Activated naive CD4-positive, alpha-beta T cell treated with anti-CD3 and anti-CD28 coated beads, Interleukin-2, amount 10 ng/mL, durations not matched to agents 7 days and 5 days (primary cell): ENCODE results near the gene PLEKHA8.

ENCODE experiments used
- CTCF ChIA-PET: fragments of 350-600 bp; sonication (Branson Sonifier 250); formaldehyde crosslinking; loops from one replicate; lab custom pipeline; 2021; ENCODE audit warnings: antibody characterized with exemption; lab: Charles Lee
- DNase-seq: peaks from one replicate; pipeline ENCODE4 v3.0.0-alpha.2; 2020
- H3K27ac Mint-ChIP-seq: one replicate; pipeline ENCODE4 v1.8.0; 2021; ENCODE audit warnings: mild to moderate bottlenecking, moderate library complexity, mixed read lengths
- H3K27me3 Mint-ChIP-seq: one replicate; pipeline ENCODE4 v1.8.0; 2021; ENCODE audit warnings: mild to moderate bottlenecking, mixed read lengths
- H3K36me3 Mint-ChIP-seq: one replicate; pipeline ENCODE4 v1.8.0; 2021; ENCODE audit warnings: mixed read lengths
- H3K4me1 Mint-ChIP-seq: one replicate; pipeline ENCODE4 v1.8.0; 2021; ENCODE audit warnings: mixed read lengths
- H3K4me3 Mint-ChIP-seq: one replicate; pipeline ENCODE4 v1.8.0; 2021; ENCODE audit warnings: mild to moderate bottlenecking, moderate library complexity, mixed read lengths
- H3K9me3 Mint-ChIP-seq: one replicate; pipeline ENCODE4 v1.8.0; 2021; ENCODE audit warnings: mixed read lengths

Gene PLEKHA8

DNA sequence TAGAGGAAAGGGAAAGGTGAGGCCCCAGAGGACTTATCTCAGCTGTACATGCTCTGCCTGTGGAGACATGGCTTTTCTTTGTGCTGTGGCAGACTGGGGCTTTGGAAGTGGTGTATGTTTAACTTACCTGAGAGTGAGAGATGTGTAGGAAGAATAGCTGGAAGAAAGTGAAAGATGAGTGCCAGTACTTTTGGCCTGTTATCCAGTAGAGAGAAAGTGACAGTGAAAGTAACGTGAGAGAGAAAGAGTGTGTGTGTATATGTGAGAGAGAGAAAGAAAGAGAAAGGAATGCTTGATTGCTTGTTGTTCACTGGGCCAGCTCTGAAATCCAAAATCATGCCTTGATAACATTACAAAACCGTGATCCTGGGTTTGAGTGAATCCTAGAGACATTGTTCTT, 132.1 kb downstream of the PLEKHA8 start:
- H3K36me3 Mint-ChIP-seq = no peaks in the 10 kb centered on the region
- no peak for DNase-seq
- H3K27me3 Mint-ChIP-seq = peaks cover 3% of the 10 kb centered on the region
- peak overlapping the region; percentile 2 for H3K27ac Mint-ChIP-seq
- CTCF ChIA-PET = interaction anchor here (0.9 to 1.2 kb wide), 2 partner anchors 13 to 16 kb away, joined by 3 read pairs; no protein-coding TSS in a partner anchor
- H3K4me1 Mint-ChIP-seq = peaks cover 77% of the 10 kb centered on the region
- H3K9me3 Mint-ChIP-seq = no peaks in the 10 kb centered on the region
- H3K4me3 Mint-ChIP-seq = no peak overlapping the region

DNA sequence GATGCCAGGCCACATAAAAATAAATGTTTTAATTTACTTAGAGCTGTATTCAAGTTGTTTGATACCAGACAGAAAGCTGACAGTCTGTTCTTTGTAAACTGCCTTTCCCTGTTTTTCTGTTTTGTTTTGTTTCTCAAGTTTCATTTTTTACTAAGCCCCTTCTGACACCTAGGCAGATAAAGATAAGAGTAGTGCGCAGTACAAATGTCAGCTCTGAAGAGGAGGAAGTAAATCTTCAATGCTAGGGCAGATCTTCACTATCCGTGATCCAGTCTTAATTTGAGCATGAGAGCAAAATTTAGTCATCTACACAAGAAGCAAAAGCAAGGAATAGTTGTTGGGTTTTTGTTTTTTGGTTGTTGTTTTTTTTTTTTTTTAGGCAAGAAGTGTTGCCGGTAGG, 133.9 kb downstream of the PLEKHA8 start:
- H3K27me3 Mint-ChIP-seq = peaks cover 12% of the 10 kb centered on the region
- no peak overlapping the region for H3K4me3 Mint-ChIP-seq
- H3K4me1 Mint-ChIP-seq = peaks cover 64% of the 10 kb centered on the region
- no peaks in the 10 kb centered on the region for H3K36me3 Mint-ChIP-seq
- CTCF ChIA-PET = interaction anchor here (0.8 to 3.0 kb wide), 7 partner anchors 13 to 402 kb away, joined by 3 to 12 read pairs (median 4); partner anchors contain the start of gene MTURN
- no peak for DNase-seq
- H3K27ac Mint-ChIP-seq = peak overlapping the region; percentile 34
- no peaks in the 10 kb centered on the region for H3K9me3 Mint-ChIP-seq

DNA sequence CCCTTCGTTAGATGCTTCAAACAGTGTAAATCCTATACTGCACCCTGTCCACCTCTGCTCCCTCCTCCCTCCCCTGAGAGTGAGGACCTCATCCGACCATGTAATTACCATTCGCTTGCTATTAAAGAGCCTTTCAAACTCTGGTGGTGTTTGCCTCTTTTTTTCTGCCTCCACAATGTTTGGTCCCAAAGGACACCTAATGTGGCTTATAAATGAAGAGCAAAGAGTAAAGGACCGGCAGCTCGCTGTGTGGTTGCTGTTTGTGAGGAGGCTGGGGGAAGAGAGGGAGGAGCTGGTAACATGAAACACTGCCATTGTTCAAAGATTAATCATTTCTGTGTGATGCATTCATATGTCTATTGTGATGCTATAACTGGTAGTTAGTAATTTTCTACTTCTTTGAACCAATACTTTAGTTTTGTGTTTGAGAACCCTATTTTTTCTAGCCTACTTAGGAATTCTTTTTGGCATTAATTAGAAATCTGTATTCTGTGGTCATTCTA, 134.5 kb downstream of the PLEKHA8 start:
- Mint-ChIP-seq H3K36me3 (no peaks in the 10 kb centered on the region), H3K27me3 (peaks cover 14% of the 10 kb centered on the region), H3K27ac (peak overlapping the region; percentile 34), H3K9me3 (no peaks in the 10 kb centered on the region), H3K4me1 (peaks cover 58% of the 10 kb centered on the region), H3K4me3 (peak overlapping the region; percentile 4)
- CTCF ChIA-PET = interaction anchor here (1.0 to 3.0 kb wide), 6 partner anchors 14 to 401 kb away, joined by 3 to 12 read pairs (median 6); partner anchors contain the start of gene MTURN
- DNase-seq = no peak

DNA sequence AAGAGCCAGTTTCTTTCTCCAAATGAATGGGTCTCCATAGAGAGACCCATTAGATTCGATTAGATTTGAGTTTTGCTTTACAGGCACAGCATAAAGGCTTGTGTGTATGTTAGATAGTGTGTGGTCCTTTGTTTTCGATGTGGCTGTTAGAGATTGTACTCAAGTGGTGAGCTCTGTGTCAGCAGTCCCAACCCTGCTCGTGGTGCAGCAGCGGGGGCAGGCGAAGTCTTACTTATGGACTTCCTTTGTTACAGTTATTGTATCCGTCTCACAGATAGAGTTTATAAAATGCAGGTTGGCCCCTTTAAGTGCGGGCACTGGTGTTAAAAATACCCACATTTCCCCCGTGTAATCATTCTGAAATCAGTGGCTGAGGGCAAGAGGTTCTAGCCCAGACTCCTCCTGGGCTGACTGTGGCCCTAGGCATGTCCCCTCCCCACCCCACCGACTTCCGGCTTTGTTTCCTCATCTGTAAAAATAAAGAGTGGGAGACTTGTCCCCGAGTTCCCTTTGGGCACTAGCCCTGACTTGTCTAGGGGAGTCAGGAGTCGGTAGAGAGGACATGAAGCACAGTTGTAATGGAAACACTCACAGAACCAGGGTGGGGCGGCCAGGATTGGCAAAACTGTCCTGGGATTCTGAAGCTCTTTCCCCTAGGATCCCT, 135.2 kb downstream of the PLEKHA8 start:
- no peaks in the 10 kb centered on the region for H3K9me3 Mint-ChIP-seq
- CTCF ChIA-PET = interaction anchor here (1.1 to 3.0 kb wide), 8 partner anchors 9 to 401 kb away, joined by 3 to 12 read pairs (median 6); partner anchors contain the start of gene MTURN
- no peaks in the 10 kb centered on the region for H3K36me3 Mint-ChIP-seq
- DNase-seq = peak; percentile 41
- H3K27ac Mint-ChIP-seq = peak overlapping the region; percentile 34
- peaks cover 54% of the 10 kb centered on the region for H3K4me1 Mint-ChIP-seq
- peaks cover 16% of the 10 kb centered on the region for H3K27me3 Mint-ChIP-seq
- H3K4me3 Mint-ChIP-seq = no peak overlapping the region

DNA sequence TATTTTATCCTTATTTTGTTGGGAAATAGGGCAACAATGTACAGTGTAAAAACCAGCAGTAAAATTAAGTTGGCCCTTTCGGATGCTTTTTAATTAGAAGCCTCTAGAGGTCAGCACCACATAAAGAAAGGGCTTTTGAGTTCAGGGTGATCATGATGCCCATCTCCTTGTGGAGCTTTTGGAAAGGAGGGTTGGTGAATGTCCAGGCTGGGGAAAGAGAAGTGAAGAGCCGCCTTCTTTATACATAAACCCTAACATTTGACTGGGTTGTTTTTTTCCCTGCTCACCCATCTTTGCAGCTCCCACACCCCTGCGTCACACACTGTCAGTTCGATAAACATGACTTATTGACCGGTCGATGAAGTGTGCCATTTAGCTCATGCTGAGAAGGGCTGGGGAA, 136.4 kb downstream of the PLEKHA8 start:
- CTCF ChIA-PET = interaction anchor here (0.7 to 3.0 kb wide), 12 partner anchors 9 to 399 kb away, joined by 3 to 12 read pairs (median 4); no protein-coding TSS in a partner anchor
- Mint-ChIP-seq H3K27me3 (peaks cover 20% of the 10 kb centered on the region), H3K36me3 (no peaks in the 10 kb centered on the region), H3K4me1 (peaks cover 42% of the 10 kb centered on the region), H3K27ac (no peak overlapping the region), H3K4me3 (no peak overlapping the region), H3K9me3 (no peaks in the 10 kb centered on the region)
- DNase-seq = no peak

DNA sequence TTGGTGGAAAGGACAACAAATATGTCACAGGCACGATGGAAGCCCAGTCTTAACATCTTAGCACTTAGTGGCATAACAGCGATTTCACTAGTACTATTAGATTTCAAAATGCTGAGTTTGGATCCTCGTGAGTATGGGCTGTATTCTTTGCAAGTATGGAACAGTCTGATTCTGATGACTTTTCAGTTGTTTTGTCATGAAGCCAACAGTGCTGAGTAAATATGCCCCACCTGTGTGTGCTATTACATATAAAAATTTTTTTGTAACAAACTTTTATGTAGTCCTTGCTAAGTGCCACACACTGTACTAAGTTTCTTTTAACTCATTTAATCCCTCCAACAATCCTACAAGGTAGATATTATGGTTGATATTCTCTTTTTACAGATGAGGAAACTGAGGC, 137.4 kb downstream of the PLEKHA8 start:
- no peaks in the 10 kb centered on the region for H3K9me3 Mint-ChIP-seq

DNA sequence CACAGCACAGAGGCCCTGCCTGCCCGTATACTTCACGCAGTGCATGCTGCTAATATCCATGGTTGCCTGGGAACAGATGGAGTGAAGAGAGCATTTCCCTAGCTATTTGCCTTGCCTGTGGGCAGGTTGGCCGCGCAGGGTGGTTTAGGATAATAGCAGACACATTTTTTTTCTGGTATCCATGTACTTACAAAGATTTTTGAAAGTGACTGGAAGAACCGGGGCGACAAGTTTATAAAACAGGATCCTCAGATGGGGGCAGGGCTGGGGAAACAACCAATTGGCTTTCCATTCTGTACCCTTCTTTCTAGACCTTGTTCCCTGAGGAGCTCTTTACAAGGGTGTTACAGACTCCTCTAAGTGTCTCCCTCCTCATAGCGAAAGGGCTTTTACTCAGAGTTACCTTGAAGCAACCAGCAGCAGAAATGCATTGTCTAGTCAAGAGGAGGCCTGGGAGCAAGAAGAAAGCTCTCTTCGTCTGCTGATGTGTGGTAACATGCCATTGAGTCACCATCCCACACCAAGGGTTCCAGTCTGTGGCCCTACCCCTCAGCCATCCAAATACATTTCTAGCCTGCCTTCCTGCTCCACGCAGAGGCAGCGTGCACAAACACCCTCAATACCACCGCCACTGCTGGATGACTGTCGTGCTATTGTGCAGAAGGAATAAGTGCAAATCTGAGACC, 138.1 kb downstream of the PLEKHA8 start:
- CTCF ChIA-PET = interaction anchor here (0.9 to 1.2 kb wide), 2 partner anchors 22 to 110 kb away, joined by 3 to 4 read pairs; no protein-coding TSS in a partner anchor
- Mint-ChIP-seq H3K4me1 (peaks cover 26% of the 10 kb centered on the region), H3K4me3 (no peak overlapping the region), H3K9me3 (no peaks in the 10 kb centered on the region), H3K27me3 (peaks cover 23% of the 10 kb centered on the region), H3K36me3 (no peaks in the 10 kb centered on the region), H3K27ac (no peak overlapping the region)
- DNase-seq = no peak

More for the DNA sequence above, 137.4 kb downstream of the PLEKHA8 start:
- Mint-ChIP-seq H3K4me3 (no peak overlapping the region), H3K27ac (no peak overlapping the region), H3K36me3 (no peaks in the 10 kb centered on the region), H3K4me1 (peaks cover 32% of the 10 kb centered on the region), H3K27me3 (peaks cover 22% of the 10 kb centered on the region)
- DNase-seq = no peak
- CTCF ChIA-PET = interaction anchor here (0.9 to 1.2 kb wide), 2 partner anchors 22 to 111 kb away, joined by 3 to 4 read pairs; no protein-coding TSS in a partner anchor

DNA sequence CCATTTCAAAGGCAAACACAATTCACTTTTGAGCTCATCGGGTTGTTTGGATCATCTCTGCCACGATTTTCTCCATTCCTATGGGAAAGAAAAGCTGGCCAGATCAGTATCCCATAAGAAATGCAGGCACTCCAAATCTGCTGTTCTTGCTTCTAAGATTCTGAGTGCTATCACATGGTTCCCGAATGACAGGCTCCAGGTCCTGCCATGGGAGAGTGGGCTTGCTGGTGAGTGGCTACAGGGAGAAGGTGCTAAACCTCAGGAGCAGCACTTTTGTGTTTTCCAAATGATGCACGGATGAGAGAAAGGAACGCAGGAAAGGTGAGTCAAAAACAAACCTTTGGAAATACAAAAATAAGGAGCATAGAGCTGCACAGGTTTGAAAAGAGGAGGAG, 138.6 kb downstream of the PLEKHA8 start:
- no peak for DNase-seq
- Mint-ChIP-seq H3K9me3 (no peaks in the 10 kb centered on the region), H3K4me3 (no peak overlapping the region), H3K27me3 (peaks cover 28% of the 10 kb centered on the region), H3K36me3 (no peaks in the 10 kb centered on the region), H3K27ac (no peak overlapping the region), H3K4me1 (peaks cover 25% of the 10 kb centered on the region)
- CTCF ChIA-PET = no interaction called here

DNA sequence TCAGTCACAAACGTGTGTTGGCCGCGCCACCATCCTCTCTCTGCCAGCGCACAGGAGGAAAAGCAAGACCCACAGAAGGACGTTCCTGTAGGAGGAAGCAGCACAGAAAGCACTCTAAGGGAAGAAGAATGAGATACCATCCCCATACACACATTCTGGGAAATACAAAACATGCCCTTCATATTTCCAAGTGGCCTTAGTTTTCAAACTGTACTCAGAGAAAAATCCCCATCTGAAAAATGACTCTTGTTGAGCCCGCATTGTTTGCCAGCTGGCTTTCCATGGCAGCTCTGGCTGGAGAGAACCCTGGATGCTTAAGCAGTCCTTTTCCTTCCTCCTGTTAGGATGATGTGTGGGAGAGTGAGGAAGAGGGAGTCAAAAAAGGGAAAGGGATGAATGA, 139.7 kb downstream of the PLEKHA8 start:
- CTCF ChIA-PET = no interaction called here
- Mint-ChIP-seq H3K4me1 (peaks cover 16% of the 10 kb centered on the region), H3K9me3 (no peaks in the 10 kb centered on the region), H3K4me3 (no peak overlapping the region), H3K36me3 (no peaks in the 10 kb centered on the region), H3K27me3 (peaks cover 28% of the 10 kb centered on the region), H3K27ac (peak overlapping the region; percentile 29)
- DNase-seq = no peak

DNA sequence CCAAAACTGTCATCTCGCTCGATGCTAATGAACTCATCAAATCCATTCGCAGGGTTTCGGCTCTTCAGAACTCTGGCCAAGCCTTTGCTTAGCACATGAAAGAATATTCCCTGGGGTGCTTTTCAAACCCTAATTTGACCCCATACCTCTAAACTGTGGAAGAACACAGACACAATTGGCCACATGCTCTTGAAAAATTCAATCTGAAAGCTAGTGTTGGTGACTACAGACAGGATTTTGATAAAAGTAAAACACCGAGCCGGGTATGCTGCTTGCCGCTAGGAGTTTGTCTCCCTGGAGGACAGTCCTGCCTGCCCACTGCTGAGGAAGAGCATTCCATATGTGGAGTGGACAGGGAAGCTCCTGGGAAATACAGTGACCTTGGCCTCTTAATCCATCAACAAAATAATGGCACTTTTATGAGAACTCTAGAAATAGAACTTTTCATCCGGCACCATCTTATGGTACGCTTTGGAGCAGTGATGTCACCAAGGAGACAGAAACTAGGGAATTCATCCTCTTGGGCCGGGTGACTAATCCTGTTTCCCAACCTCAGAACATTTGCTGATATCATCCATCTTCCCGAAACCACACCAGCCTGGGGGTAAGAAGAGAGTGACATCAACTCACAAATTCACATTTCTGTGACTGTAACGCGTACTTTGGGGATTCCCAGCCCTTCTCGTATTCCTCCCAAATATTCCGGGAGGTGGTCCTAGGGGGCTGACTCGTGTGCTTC, 140.8 kb downstream of the PLEKHA8 start:
- H3K4me3 Mint-ChIP-seq = no peak overlapping the region
- H3K27ac Mint-ChIP-seq = no peak overlapping the region
- no peaks in the 10 kb centered on the region for H3K9me3 Mint-ChIP-seq
- H3K36me3 Mint-ChIP-seq = no peaks in the 10 kb centered on the region
- H3K27me3 Mint-ChIP-seq = peaks cover 28% of the 10 kb centered on the region
- no peak for DNase-seq
- peaks cover 5% of the 10 kb centered on the region for H3K4me1 Mint-ChIP-seq
- CTCF ChIA-PET = no interaction called here

DNA sequence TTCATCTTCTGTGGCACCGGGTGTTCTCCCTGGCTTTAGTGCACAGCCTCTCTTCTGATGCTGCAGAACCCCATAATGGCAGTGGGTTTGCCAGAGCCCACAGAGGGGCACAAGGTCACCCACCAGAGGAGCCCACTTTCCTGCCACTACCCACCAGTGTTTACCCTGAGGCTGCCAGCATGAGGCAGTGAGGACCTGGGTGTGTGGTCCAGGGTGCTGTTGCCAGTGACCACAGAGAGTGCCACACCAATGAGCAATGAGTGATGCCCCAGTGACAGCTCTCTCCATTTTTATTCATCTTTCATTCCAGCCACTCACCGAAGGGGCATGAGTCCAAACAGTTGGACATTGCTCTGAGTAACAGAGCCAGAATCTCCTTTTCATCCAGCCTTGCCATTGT, 141.4 kb downstream of the PLEKHA8 start:
- H3K4me3 Mint-ChIP-seq = no peak overlapping the region
- DNase-seq = no peak
- peaks cover under 1% of the 10 kb centered on the region for H3K4me1 Mint-ChIP-seq
- CTCF ChIA-PET = no interaction called here
- no peaks in the 10 kb centered on the region for H3K9me3 Mint-ChIP-seq
- H3K27ac Mint-ChIP-seq = no peak overlapping the region
- peaks cover 26% of the 10 kb centered on the region for H3K27me3 Mint-ChIP-seq
- H3K36me3 Mint-ChIP-seq = no peaks in the 10 kb centered on the region

DNA sequence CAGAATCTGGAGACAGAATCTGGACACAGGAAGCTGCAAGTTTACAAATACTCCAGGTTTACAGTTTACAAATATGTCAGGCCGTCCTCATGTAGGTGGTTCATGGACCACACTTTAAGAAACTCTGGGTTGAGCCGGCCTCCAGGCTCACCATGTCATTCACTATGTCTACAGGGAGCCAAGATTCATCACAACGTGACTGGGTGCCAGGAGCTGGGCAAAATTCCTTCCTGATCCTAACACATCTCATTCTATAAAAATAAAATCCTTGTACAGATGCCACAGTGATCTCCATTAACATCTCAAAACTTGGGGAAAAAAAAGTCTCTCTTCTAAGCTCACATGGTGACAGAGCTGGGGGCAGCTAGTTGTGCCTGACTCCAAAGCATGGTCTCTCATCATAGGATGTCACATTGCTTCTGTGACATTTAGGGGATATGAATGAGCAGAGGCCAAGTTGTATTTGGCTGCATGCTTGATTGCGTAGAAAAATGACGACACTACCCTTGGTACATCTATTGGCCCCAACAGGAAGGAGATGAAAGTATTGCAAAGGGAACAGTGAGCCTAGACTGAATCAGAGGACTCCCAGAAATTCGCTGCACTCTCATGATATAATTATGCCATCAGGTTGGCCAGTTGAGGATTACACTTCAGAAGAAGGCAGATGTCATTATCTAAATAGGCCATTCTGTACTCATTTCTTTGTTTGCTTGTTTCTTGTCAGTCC, 142.4 kb downstream of the PLEKHA8 start:
- no peak for DNase-seq
- no peaks in the 10 kb centered on the region for H3K36me3 Mint-ChIP-seq
- H3K4me3 Mint-ChIP-seq = no peak overlapping the region
- peaks cover 25% of the 10 kb centered on the region for H3K27me3 Mint-ChIP-seq
- H3K4me1 Mint-ChIP-seq = no peaks in the 10 kb centered on the region
- CTCF ChIA-PET = no interaction called here
- no peaks in the 10 kb centered on the region for H3K9me3 Mint-ChIP-seq
- no peak overlapping the region for H3K27ac Mint-ChIP-seq

DNA sequence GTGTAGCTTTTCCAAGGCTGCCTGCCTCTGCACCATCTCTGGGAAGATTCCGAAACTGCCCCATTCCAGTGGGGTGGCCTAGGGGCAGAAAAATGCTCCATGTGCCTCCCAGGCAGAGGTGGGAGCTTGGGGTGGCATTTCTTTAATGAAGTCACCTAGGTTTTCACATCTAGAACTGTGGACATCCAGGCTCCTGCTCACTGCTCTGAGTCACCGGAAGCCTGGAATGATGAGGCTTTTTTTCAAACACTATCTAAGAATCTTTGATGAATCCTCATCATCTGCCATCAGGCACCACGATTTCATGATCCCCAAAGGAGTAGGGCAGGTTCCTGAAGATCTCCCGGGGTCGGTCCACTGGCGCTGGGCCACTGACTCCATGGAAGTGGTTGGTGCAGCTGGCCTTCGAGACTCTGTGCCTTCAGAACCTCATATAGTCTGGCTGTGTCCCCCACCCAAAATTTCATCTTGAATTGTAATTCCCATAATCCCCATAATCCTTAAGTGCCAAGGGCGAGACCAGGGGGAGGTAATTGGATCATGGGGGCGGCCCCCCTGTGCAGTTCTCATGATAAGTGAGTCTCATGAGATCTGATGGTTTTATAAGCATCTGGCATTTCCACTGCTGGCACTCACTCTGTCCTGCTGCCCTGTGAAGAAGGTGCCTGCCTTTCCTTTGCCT, 143.7 kb downstream of the PLEKHA8 start:
- Mint-ChIP-seq H3K4me1 (no peaks in the 10 kb centered on the region), H3K4me3 (no peak overlapping the region), H3K27ac (no peak overlapping the region), H3K9me3 (no peaks in the 10 kb centered on the region), H3K27me3 (peaks cover 17% of the 10 kb centered on the region), H3K36me3 (no peaks in the 10 kb centered on the region)
- CTCF ChIA-PET = interaction anchor here (0.9 kb wide), 1 partner anchor 392 kb away, joined by 3 read pairs; no protein-coding TSS in a partner anchor
- no peak for DNase-seq
